GM21367 (cell line): ENCODE results near the gene GABBR1.

Experiments
- ATAC-seq: cut with Tn5 transposase; IDR thresholded peaks from one replicate; pipeline ENCODE4 v1.9.1; 2021; ENCODE audit not compliant: unreplicated experiment

Gene GABBR1

GRCh38 chr6:29625337-29625930 lies 7.5 kb downstream of the GABBR1 start:
- ATAC-seq, result no peak

GRCh38 chr6:29624520-29624961 lies 8.4 kb downstream of the GABBR1 start:
- ATAC-seq, result no peak

GRCh38 chr6:29620630-29621029 lies 12.4 kb downstream of the GABBR1 start:
- no peak for ATAC-seq

GRCh38 chr6:29619578-29620160 lies 13.3 kb downstream of the GABBR1 start:
- no peak for ATAC-seq

GRCh38 chr6:29617782-29618554 lies 15.0 kb downstream of the GABBR1 start:
- ATAC-seq, result no peak

GRCh38 chr6:29611426-29611825 lies 21.6 kb downstream of the GABBR1 start:
- no peak for ATAC-seq

- ATAC-seq, result no peak
These were observed 22.4 kb downstream of the GABBR1 start for GRCh38 chr6:29610540-29610939.

- no peak for ATAC-seq
These were observed 24.9 kb downstream of the GABBR1 start for GRCh38 chr6:29608131-29608530.

- ATAC-seq, result no peak
These were observed 29.1 kb downstream of the GABBR1 start for GRCh38 chr6:29603930-29604329.

- no peak for ATAC-seq
These were observed 29.5 kb downstream of the GABBR1 start for GRCh38 chr6:29603456-29603855.

- ATAC-seq, result no peak
These were observed 30.2 kb downstream of the GABBR1 start for GRCh38 chr6:29602564-29603361.

GRCh38 chr6:29598172-29598747 lies 34.7 kb downstream of the GABBR1 start:
- ATAC-seq, result no peak

GRCh38 chr6:29597184-29597583 lies 35.8 kb downstream of the GABBR1 start:
- ATAC-seq, result no peak

- no peak for ATAC-seq
These were observed 36.5 kb downstream of the GABBR1 start for GRCh38 chr6:29596381-29596900.

- no peak for ATAC-seq
These were observed 39.7 kb downstream of the GABBR1 start for GRCh38 chr6:29593199-29593855.

- no peak for ATAC-seq
These were observed 41.3 kb downstream of the GABBR1 start for GRCh38 chr6:29591677-29592076.

GRCh38 chr6:29590218-29590808 lies 42.7 kb downstream of the GABBR1 start:
- ATAC-seq, result no peak

GRCh38 chr6:29589423-29590048 lies 43.4 kb downstream of the GABBR1 start:
- ATAC-seq, result no peak

- no peak for ATAC-seq
These were observed 48.2 kb downstream of the GABBR1 start, which contains the start of gene OR2H2 for GRCh38 chr6:29584821-29585220. OR2H2 (plus strand) TSS chr6:29585121; CDS start chr6:29587945, 2,824 bp downstream.
